Lower leg skin (tissue), 4 donors: Measurements from ENCODE around the gene PCSK6. TPM values are rescaled to one million over a fixed set of nuclear protein-coding genes. Genes with fewer than 3 reads are reported as not detected.

ENCODE experiments used
- DNase-seq, 2 donors: peaks; one replicate each; pipeline ENCODE4 v3.0.0-alpha.2; 2019; ENCODE audit warnings: low spot score in 2 of 2
- H3K4me3 ChIP-seq: fragments of 200-600 bp; sonication (generic); 2 replicates; pipeline ENCODE4 v1.5.1; 2017; ENCODE audit warnings: mild to moderate bottlenecking, low read depth; ENCODE audit not compliant: poor library complexity, severe bottlenecking
- CTCF ChIP-seq, 3 donors: fragments of 450-650 bp; IDR thresholded peaks; one replicate each; pipeline ENCODE4 v1.5.1; 2016; ENCODE audit warnings: antibody characterized with exemption in 3 of 3, mild to moderate bottlenecking in 3 of 3, moderate library complexity in 2 of 3
- POLR2A ChIP-seq, 2 donors: fragments of 450-650 bp; IDR thresholded peaks; one replicate each; pipeline ENCODE4 v1.6.1; 2016 to 2017; ENCODE audit warnings: antibody characterized with exemption in 2 of 2, mild to moderate bottlenecking in 1 of 2, moderate library complexity in 1 of 2
- WGBS, 2 donors: methylation state at CpG; one replicate each; pipeline ENCODE4 v1.1.5; 2018; 5-methylcytosine and 5-hydroxymethylcytosine counted together
- intact Hi-C: fragments of 100-400 bp; cut with DNase I; formaldehyde crosslinking; loops from one replicate; pipeline ENCODE4 v1.15.0; 2023; ENCODE audit warnings: low total_unique reads
- total RNA-seq, 4 donors: library from RNA; depleted of rRNA; stranded (reverse); fragments of >200 nt; gene quantifications; one replicate each; pipeline ENCODE4 v1.1.0, GENCODE V29; 2016

The PCSK6 gene
- total RNA-seq, 4 donors from 2014 or later: 20.1 to 45.4 (median 30.4) TPM

GRCh38 chr15:101531170-101531569 lies 41.7 kb upstream of the PCSK6 start:
- H3K4me3 ChIP-seq: no peak overlapping the region
- DNase-seq: peak in 1 of 2 donors; percentile 72
- 77 to 83% methylated on average over 13 of the region's 13 CpGs for WGBS, 2 donors
- TF ChIP-seq CTCF (IDR thresholded peaks at IDR 0.05): no peak
- TF ChIP-seq POLR2A (IDR thresholded peaks at IDR 0.05): no peak
- intact Hi-C loops: no loop called here

- WGBS, 2 donors: 86 to 87% methylated on average over 17 of the region's 17 CpGs
- no peak overlapping the region for H3K4me3 ChIP-seq
- intact Hi-C loops: no loop called here
- TF ChIP-seq CTCF (IDR thresholded peaks at IDR 0.05) (no peak), POLR2A (IDR thresholded peaks at IDR 0.05) (no peak)
- DNase-seq: peak in 1 of 2 donors; percentile 74
These were observed 40.9 kb upstream of the PCSK6 start for GRCh38 chr15:101530224-101530958.

- TF ChIP-seq CTCF (IDR thresholded peaks at IDR 0.05) (no peak), POLR2A (IDR thresholded peaks at IDR 0.05) (no peak)
- 70 to 79% methylated on average over 4 of the region's 4 CpGs for WGBS, 2 donors
- H3K4me3 ChIP-seq: no peak overlapping the region
- intact Hi-C loops: no loop called here
- DNase-seq: peak in 1 of 2 donors; percentile 77
These were observed 39.4 kb upstream of the PCSK6 start for GRCh38 chr15:101528917-101529299.

- intact Hi-C loops: no loop called here
- peak in 1 of 2 donors; percentile 79 for DNase-seq
- H3K4me3 ChIP-seq: no peak overlapping the region
- 57 to 61% methylated on average over 13 to 14 of the region's 18 CpGs for WGBS, 2 donors
- TF ChIP-seq CTCF (IDR thresholded peaks at IDR 0.05) (no peak), POLR2A (IDR thresholded peaks at IDR 0.05) (no peak)
These were observed 38.8 kb upstream of the PCSK6 start for GRCh38 chr15:101528108-101528916.

GRCh38 chr15:101526890-101527289 lies 37.4 kb upstream of the PCSK6 start:
- WGBS, 2 donors: 90% methylated on average over 7 of the region's 7 CpGs
- no peak overlapping the region for H3K4me3 ChIP-seq
- peak in 1 of 2 donors; percentile 32 for DNase-seq
- intact Hi-C loops: no loop called here
- TF ChIP-seq CTCF (IDR thresholded peaks at IDR 0.05) (no peak), POLR2A (IDR thresholded peaks at IDR 0.05) (no peak)
